HEK293 (cell line): ENCODE data around the gene PLEKHG7.

Source experiments
- CTCF ChIA-PET: fragments of 350-600 bp; formaldehyde crosslinking; extraction: SDS; loops from one replicate; lab custom pipeline; 2021; ENCODE audit warnings: antibody characterized with exemption; lab: Yijun Ruan, JAX
- POLR2A ChIA-PET: fragments of 300-600 bp; formaldehyde crosslinking; extraction: SDS; loops from one replicate; lab custom pipeline; 2020; ENCODE audit warnings: antibody characterized with exemption, inconsistent platforms; lab: Yijun Ruan, JAX
- H3K27ac ChIP-seq: fragments of 200-500 bp; sonication (Bioruptor generic); 2 replicates; pipeline ENCODE4 v1.5.1; 2014; ENCODE audit warnings: low read depth, low read length, control low read depth, inconsistent platforms; ENCODE audit errors: extremely low read depth
- H3K36me3 ChIP-seq, 2 experiments: fragments of 200-500 bp in 1 of 2; sonication (Bioruptor generic) in 1 of 2; 1 replicate in 1 of 2; 2 replicates in 1 of 2; pipeline ENCODE4 v1.5.1; 2014 to 2017; ENCODE audit warnings: inconsistent platforms in 2 of 2, low read length in 2 of 2; ENCODE audit not compliant: control insufficient read depth in 2 of 2, insufficient read depth in 1 of 2
- H3K4me1 ChIP-seq: fragments of 200-500 bp; sonication (Bioruptor generic); 2 replicates; pipeline ENCODE4 v1.5.1; 2014; ENCODE audit warnings: mild to moderate bottlenecking, low read length, inconsistent platforms; ENCODE audit not compliant: control insufficient read depth, insufficient read depth
- H3K4me3 ChIP-seq: 2 replicates; pipeline ENCODE4 v1.5.1; 2011; ENCODE audit warnings: low read depth, mild to moderate bottlenecking, control low read depth, low read length, moderate library complexity
- H3K9me3 ChIP-seq: fragments of 200-500 bp; sonication (Bioruptor generic); 2 replicates; pipeline ENCODE4 v1.5.1; 2014; ENCODE audit warnings: low read depth, low read length, inconsistent platforms; ENCODE audit not compliant: control insufficient read depth, insufficient read depth
- BCL6B ChIP-seq: fragments of 450-650 bp; formaldehyde crosslinking; IDR thresholded peaks from 2 replicates; pipeline ENCODE4 v1.5.1; 2017; ENCODE audit warnings: missing biosample characterization, missing genetic modification characterization
- GLIS2 ChIP-seq: fragments of 450-650 bp; formaldehyde crosslinking; IDR thresholded peaks from 2 replicates; pipeline ENCODE4 v1.5.1; 2016; ENCODE audit warnings: missing biosample characterization, missing genetic modification characterization
- HOXC10 ChIP-seq: sonication (generic); formaldehyde crosslinking; IDR thresholded peaks from 2 replicates; pipeline ENCODE4 v1.8.1; 2023; ENCODE audit warnings: mild to moderate bottlenecking, missing genetic modification reagents
- INSM2 ChIP-seq: fragments of 450-650 bp; formaldehyde crosslinking; IDR thresholded peaks from 2 replicates; pipeline ENCODE4 v1.5.1; 2016; ENCODE audit warnings: missing biosample characterization, missing genetic modification characterization
- PRDM1 ChIP-seq: fragments of 450-650 bp; formaldehyde crosslinking; IDR thresholded peaks from 2 replicates; pipeline ENCODE4; 2016; ENCODE audit warnings: missing biosample characterization, missing genetic modification characterization
- PRDM10 ChIP-seq: fragments of 450-650 bp; formaldehyde crosslinking; IDR thresholded peaks from 2 replicates; pipeline ENCODE4 v1.5.1; 2016; ENCODE audit warnings: missing biosample characterization, missing genetic modification characterization
- TRIM28 ChIP-seq: IDR thresholded peaks from 2 replicates; pipeline ENCODE4 v1.6.1; 2011; ENCODE audit warnings: low read length, control low read depth, borderline replicate concordance
- ZBTB10 ChIP-seq: fragments of 450-650 bp; formaldehyde crosslinking; IDR thresholded peaks from 2 replicates; pipeline ENCODE4 v1.5.1; 2016; ENCODE audit warnings: missing biosample characterization, missing genetic modification characterization
- ZBTB21 ChIP-seq: fragments of 450-650 bp; formaldehyde crosslinking; IDR thresholded peaks from 2 replicates; pipeline ENCODE4 v1.5.1; 2017; ENCODE audit warnings: missing biosample characterization, missing genetic modification characterization
- ZNF155 ChIP-seq: fragments of 450-650 bp; formaldehyde crosslinking; IDR thresholded peaks from 2 replicates; pipeline ENCODE4 v1.5.1; 2016; ENCODE audit warnings: missing biosample characterization, missing genetic modification characterization
- ZNF23 ChIP-seq: fragments of 450-650 bp; formaldehyde crosslinking; IDR thresholded peaks from 2 replicates; pipeline ENCODE4 v1.5.1; 2016; ENCODE audit warnings: missing biosample characterization, missing genetic modification characterization, borderline replicate concordance
- ZNF26 ChIP-seq: fragments of 450-650 bp; formaldehyde crosslinking; IDR thresholded peaks from 2 replicates; pipeline ENCODE4 v1.5.1; 2016; ENCODE audit warnings: missing biosample characterization, missing genetic modification characterization
- ZNF280C ChIP-seq: fragments of 450-650 bp; formaldehyde crosslinking; IDR thresholded peaks from 2 replicates; pipeline ENCODE4 v1.5.1; 2016; ENCODE audit warnings: missing biosample characterization, missing genetic modification characterization
- ZNF292 ChIP-seq: fragments of 450-650 bp; formaldehyde crosslinking; IDR thresholded peaks from 2 replicates; pipeline ENCODE4 v1.5.1; 2016; ENCODE audit warnings: low read depth, missing biosample characterization, missing genetic modification characterization, borderline replicate concordance
- ZNF324 ChIP-seq: fragments of 450-650 bp; formaldehyde crosslinking; IDR thresholded peaks from 2 replicates; pipeline ENCODE4 v1.5.1; 2016; ENCODE audit warnings: missing biosample characterization, missing genetic modification characterization
- ZNF341 ChIP-seq: fragments of 450-650 bp; formaldehyde crosslinking; IDR thresholded peaks from 2 replicates; pipeline ENCODE4; 2016; ENCODE audit warnings: low read depth, missing biosample characterization, missing genetic modification characterization
- ZNF37A ChIP-seq: fragments of 450-650 bp; IDR thresholded peaks from 2 replicates; pipeline ENCODE4 v1.5.1; 2018; ENCODE audit warnings: missing biosample characterization, missing genetic modification characterization
- ZNF558 ChIP-seq: fragments of 450-650 bp; formaldehyde crosslinking; IDR thresholded peaks from 2 replicates; pipeline ENCODE4 v1.5.1; 2016; ENCODE audit warnings: missing biosample characterization, missing genetic modification characterization
- ZNF561 ChIP-seq: fragments of 450-650 bp; IDR thresholded peaks from 2 replicates; pipeline ENCODE4 v1.5.1; 2018; ENCODE audit warnings: missing biosample characterization, missing genetic modification characterization, borderline replicate concordance
- ZNF639 ChIP-seq: fragments of 450-650 bp; formaldehyde crosslinking; IDR thresholded peaks from 2 replicates; pipeline ENCODE4 v1.5.1; 2016; ENCODE audit warnings: missing biosample characterization, missing genetic modification characterization
- ZNF747 ChIP-seq: fragments of 450-650 bp; formaldehyde crosslinking; IDR thresholded peaks from 2 replicates; pipeline ENCODE4 v1.5.1; 2016; ENCODE audit warnings: missing biosample characterization, missing genetic modification characterization
- ZNF830 ChIP-seq: fragments of 450-650 bp; IDR thresholded peaks from 2 replicates; pipeline ENCODE4 v1.5.0; 2018; ENCODE audit warnings: missing biosample characterization, missing genetic modification characterization, low read depth, mild to moderate bottlenecking, moderate library complexity

Gene PLEKHG7

GRCh38 chr12:92706594-92706993, 3.8 kb downstream of the PLEKHG7 start:
- ChIA-PET CTCF (interaction anchor here (1.7 kb wide), 1 partner anchor 11 kb away, joined by 5 read pairs; no protein-coding TSS in a partner anchor), POLR2A (no interaction called here)
- Histone ChIP-seq H3K4me1 (no peaks in the 10 kb centered on the region), H3K9me3 (no peaks in the 10 kb centered on the region), H3K4me3 (no peak overlapping the region), H3K36me3 (no peaks in the 10 kb centered on the region), H3K27ac (no peak overlapping the region)
- TF ChIP-seq ZNF23 (tag by site-specific recombination) (no peak), ZNF280C (tag by site-specific recombination) (no peak), ZNF341 (no peak), ZNF324 (tag by site-specific recombination) (no peak), ZNF292 (no peak), PRDM10 (no peak), TRIM28 (no peak), ZNF639 (tag by site-specific recombination) (no peak), ZBTB10 (tag by site-specific recombination) (no peak), PRDM1 (no peak), ZNF830 (tag by site-specific recombination) (no peak), GLIS2 (tag by site-specific recombination) (no peak), ZNF37A (tag by site-specific recombination) (no peak), ZBTB21 (tag by site-specific recombination) (no peak)

- CTCF ChIA-PET: interaction anchor here (0.6 kb wide), 1 partner anchor 780 kb away, joined by 3 read pairs; no protein-coding TSS in a partner anchor
- no peak for TF ChIP-seq ZNF561 (tag by site-specific recombination)
- TF ChIP-seq ZNF26: no peak
- no peak for TF ChIP-seq ZNF558 (tag by site-specific recombination)
- no peak for TF ChIP-seq HOXC10 (CRISPR knock-in tag)
- no peak for TF ChIP-seq BCL6B (tag by site-specific recombination)
- no peak for TF ChIP-seq INSM2 (tag by site-specific recombination)
- no peak for TF ChIP-seq ZNF23 (tag by site-specific recombination)
- no peak for TF ChIP-seq ZNF155 (tag by site-specific recombination)
- TF ChIP-seq ZNF747: no peak
Observed at GRCh38 chr12:92707926-92708325, 5.1 kb downstream of the PLEKHG7 start.

More at GRCh38 chr12:92707926-92708325, 5.1 kb downstream of the PLEKHG7 start:
- Histone ChIP-seq H3K4me3 (no peak overlapping the region), H3K36me3 (no peaks in the 10 kb centered on the region), H3K9me3 (no peaks in the 10 kb centered on the region), H3K27ac (no peak overlapping the region), H3K4me1 (no peaks in the 10 kb centered on the region)
- POLR2A ChIA-PET: no interaction called here
